ENCODE measurements around the gene SLC41A1.

Gene SLC41A1

DNA sequence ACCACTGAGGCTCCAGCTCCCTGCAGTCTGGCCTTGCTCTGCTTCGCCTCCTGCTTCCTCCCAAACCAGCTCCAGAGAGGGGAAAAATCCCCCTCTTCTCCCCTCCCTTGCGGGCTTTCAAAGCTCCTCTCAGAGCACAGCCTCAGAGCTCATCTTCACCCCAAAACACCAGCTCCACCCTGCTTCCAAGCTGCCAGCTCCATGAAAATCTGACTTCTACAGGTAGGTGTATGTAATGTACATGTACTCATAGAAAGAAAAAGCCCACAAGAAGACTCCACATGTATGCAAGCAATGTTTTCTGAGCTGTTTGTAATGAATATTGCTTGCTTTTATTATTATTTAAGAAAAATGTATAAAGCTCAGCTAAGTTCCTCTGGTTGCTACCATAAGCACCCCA is 8.4 kb downstream of the SLC41A1 start:
- Histone ChIP-seq H4K20me1 (ENCODE audit: insufficient read depth, low read length) (peaks cover 64% of the 10 kb centered on the region), H3K79me2 (ENCODE audit: low read length) (peaks cover 66% of the 10 kb centered on the region), H3K36me3 (replicated peaks; ENCODE audit: low read depth, low read length) (peaks cover 43% of the 10 kb centered on the region), H3K4me2 (ENCODE audit: low read length) (no peak overlapping the region), H2AFZ (ENCODE audit: low read depth, low read length) (no peak overlapping the region), H3K4me3 (ENCODE audit: low read length) (no peak overlapping the region), H3K9ac (ENCODE audit: low read length) (no peak overlapping the region), H3K27me3 (ENCODE audit: low read depth, low read length) (no peaks in the 10 kb centered on the region), H3K9me3 (ENCODE audit: insufficient read depth, low read length) (no peaks in the 10 kb centered on the region), H3K4me1 (ENCODE audit: low read length) (no peaks in the 10 kb centered on the region), H3K27ac (ENCODE audit: low read length) (no peak overlapping the region)
- no peak for TF ChIP-seq EZH2phosphoT487 (IDR thresholded peaks at IDR 0.05; ENCODE audit: low read depth)
- TF ChIP-seq, protein P1, sequence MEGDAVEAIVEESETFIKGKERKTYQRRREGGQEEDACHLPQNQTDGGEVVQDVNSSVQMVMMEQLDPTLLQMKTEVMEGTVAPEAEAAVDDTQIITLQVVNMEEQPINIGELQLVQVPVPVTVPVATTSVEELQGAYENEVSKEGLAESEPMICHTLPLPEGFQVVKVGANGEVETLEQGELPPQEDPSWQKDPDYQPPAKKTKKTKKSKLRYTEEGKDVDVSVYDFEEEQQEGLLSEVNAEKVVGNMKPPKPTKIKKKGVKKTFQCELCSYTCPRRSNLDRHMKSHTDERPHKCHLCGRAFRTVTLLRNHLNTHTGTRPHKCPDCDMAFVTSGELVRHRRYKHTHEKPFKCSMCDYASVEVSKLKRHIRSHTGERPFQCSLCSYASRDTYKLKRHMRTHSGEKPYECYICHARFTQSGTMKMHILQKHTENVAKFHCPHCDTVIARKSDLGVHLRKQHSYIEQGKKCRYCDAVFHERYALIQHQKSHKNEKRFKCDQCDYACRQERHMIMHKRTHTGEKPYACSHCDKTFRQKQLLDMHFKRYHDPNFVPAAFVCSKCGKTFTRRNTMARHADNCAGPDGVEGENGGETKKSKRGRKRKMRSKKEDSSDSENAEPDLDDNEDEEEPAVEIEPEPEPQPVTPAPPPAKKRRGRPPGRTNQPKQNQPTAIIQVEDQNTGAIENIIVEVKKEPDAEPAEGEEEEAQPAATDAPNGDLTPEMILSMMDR (IDR thresholded peaks at IDR 0.05; ENCODE audit: low read depth, low read length): no peak

DNA sequence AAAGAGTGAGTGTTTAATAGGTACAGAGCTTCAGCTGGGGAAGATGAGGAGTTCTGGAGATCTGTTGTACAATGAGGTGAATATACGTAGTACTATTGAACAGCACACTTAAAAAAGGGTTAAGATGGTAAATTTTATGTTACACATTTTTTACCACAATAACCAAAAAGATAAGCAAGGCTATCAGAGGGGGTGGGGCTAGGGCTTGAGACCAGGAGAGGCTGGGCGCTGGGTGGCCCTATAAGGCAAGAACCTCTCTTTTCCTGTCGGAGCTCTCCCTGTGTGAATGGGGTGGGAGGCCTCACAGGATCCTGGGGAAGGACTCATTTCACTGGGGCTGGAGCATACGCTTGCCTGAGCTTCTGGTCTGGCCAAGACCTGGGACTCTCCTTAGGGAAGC is 9.0 kb downstream of the SLC41A1 start:
- Histone ChIP-seq H4K20me1 (ENCODE audit: insufficient read depth, low read length) (peaks cover 60% of the 10 kb centered on the region), H3K27ac (ENCODE audit: low read length) (no peak overlapping the region), H3K9me3 (ENCODE audit: insufficient read depth, low read length) (no peaks in the 10 kb centered on the region), H3K79me2 (ENCODE audit: low read length) (peaks cover 60% of the 10 kb centered on the region), H2AFZ (ENCODE audit: low read depth, low read length) (no peak overlapping the region), H3K4me2 (ENCODE audit: low read length) (no peak overlapping the region), H3K27me3 (ENCODE audit: low read depth, low read length) (no peaks in the 10 kb centered on the region), H3K9ac (ENCODE audit: low read length) (no peak overlapping the region), H3K36me3 (replicated peaks; ENCODE audit: low read depth, low read length) (peaks cover 43% of the 10 kb centered on the region), H3K4me1 (ENCODE audit: low read length) (no peaks in the 10 kb centered on the region), H3K4me3 (ENCODE audit: low read length) (no peak overlapping the region)
- TF ChIP-seq EZH2phosphoT487 (IDR thresholded peaks at IDR 0.05; ENCODE audit: low read depth): no peak
- TF ChIP-seq, protein P1 (IDR thresholded peaks at IDR 0.05; ENCODE audit: low read depth, low read length): no peak

DNA sequence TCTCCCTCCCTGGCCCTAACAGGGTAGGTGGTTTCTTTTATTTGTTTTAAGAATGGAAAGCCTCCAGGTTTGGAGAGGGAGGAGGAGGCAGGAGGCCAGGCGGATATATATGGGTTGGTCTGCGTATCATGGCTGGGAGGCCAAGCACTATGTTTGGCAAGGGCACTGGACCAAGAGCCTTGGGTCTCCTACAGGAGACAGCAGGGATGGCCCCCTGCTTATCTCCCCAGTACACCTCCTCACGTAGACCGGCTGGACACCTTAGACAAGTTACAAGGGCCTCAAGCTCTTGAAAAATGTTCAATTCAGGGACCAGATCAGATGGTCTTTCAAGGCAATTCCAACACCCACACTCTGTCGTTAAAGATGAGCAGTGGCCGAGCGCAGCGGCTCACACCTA is 10.9 kb downstream of the SLC41A1 start:
- Histone ChIP-seq H3K4me1 (ENCODE audit: low read length) (no peaks in the 10 kb centered on the region), H2AFZ (ENCODE audit: low read depth, low read length) (no peak overlapping the region), H3K9ac (ENCODE audit: low read length) (no peak overlapping the region), H3K4me2 (ENCODE audit: low read length) (no peak overlapping the region), H3K27me3 (ENCODE audit: low read depth, low read length) (no peaks in the 10 kb centered on the region), H3K27ac (ENCODE audit: low read length) (no peak overlapping the region), H3K36me3 (replicated peaks; ENCODE audit: low read depth, low read length) (peaks cover 45% of the 10 kb centered on the region), H3K9me3 (ENCODE audit: insufficient read depth, low read length) (no peaks in the 10 kb centered on the region), H3K79me2 (ENCODE audit: low read length) (peaks cover 48% of the 10 kb centered on the region), H3K4me3 (ENCODE audit: low read length) (no peak overlapping the region), H4K20me1 (ENCODE audit: insufficient read depth, low read length) (peaks cover 59% of the 10 kb centered on the region)
- TF ChIP-seq, protein P1 (IDR thresholded peaks at IDR 0.05; ENCODE audit: low read depth, low read length): no peak
- TF ChIP-seq EZH2phosphoT487 (IDR thresholded peaks at IDR 0.05; ENCODE audit: low read depth): no peak

- no peak overlapping the region for H3K9ac ChIP-seq (ENCODE audit: low read length)
- H4K20me1 ChIP-seq (ENCODE audit: insufficient read depth, low read length): peaks cover 52% of the 10 kb centered on the region
- H3K27ac ChIP-seq (ENCODE audit: low read length): no peak overlapping the region
- H3K9me3 ChIP-seq (ENCODE audit: insufficient read depth, low read length): no peaks in the 10 kb centered on the region
- H2AFZ ChIP-seq (ENCODE audit: low read depth, low read length): no peak overlapping the region
- no peak overlapping the region for H3K4me3 ChIP-seq (ENCODE audit: low read length)
- no peaks in the 10 kb centered on the region for H3K4me1 ChIP-seq (ENCODE audit: low read length)
- H3K4me2 ChIP-seq (ENCODE audit: low read length): no peak overlapping the region
- no peak for TF ChIP-seq EZH2phosphoT487 (IDR thresholded peaks at IDR 0.05; ENCODE audit: low read depth)
- TF ChIP-seq, protein P1 (IDR thresholded peaks at IDR 0.05; ENCODE audit: low read depth, low read length): no peak
- peaks cover 51% of the 10 kb centered on the region for H3K36me3 ChIP-seq (replicated peaks; ENCODE audit: low read depth, low read length)
- H3K79me2 ChIP-seq (ENCODE audit: low read length): peaks cover 41% of the 10 kb centered on the region
- H3K27me3 ChIP-seq (ENCODE audit: low read depth, low read length): no peaks in the 10 kb centered on the region
These were observed 11.9 kb downstream of the SLC41A1 start for GRCh38 chr1:205800981-205801703.
